Measurements from ENCODE around the gene TRIM63.
"Not testable (repeated sequence)": the region's sequence is repeated elsewhere in the genome, so short reads cannot be mapped to it uniquely, and the experiment has no call there.

DNA sequence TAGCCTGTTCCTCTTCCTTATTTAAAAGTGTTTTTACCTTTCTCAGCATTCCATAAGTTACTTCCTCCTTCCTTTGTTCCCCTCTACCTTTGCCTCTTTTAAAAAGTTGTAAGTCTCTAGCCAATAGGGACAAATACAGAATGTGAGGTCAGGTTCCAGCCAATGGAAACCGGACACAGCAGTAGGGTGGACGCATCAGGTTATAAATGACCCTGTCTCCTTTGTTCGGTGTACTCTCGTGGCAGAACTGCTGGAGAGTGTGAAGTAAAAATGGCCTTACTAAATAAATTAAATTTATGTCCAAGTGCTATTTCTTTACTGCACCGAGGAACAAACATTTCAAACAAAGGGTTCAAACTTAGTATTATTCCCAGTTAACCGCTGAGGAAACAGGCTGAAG lies 26.1 kb upstream of the TRIM63 start:
- TF ChIP-seq, protein P1, sequence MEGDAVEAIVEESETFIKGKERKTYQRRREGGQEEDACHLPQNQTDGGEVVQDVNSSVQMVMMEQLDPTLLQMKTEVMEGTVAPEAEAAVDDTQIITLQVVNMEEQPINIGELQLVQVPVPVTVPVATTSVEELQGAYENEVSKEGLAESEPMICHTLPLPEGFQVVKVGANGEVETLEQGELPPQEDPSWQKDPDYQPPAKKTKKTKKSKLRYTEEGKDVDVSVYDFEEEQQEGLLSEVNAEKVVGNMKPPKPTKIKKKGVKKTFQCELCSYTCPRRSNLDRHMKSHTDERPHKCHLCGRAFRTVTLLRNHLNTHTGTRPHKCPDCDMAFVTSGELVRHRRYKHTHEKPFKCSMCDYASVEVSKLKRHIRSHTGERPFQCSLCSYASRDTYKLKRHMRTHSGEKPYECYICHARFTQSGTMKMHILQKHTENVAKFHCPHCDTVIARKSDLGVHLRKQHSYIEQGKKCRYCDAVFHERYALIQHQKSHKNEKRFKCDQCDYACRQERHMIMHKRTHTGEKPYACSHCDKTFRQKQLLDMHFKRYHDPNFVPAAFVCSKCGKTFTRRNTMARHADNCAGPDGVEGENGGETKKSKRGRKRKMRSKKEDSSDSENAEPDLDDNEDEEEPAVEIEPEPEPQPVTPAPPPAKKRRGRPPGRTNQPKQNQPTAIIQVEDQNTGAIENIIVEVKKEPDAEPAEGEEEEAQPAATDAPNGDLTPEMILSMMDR (IDR thresholded peaks at IDR 0.05), result not testable (repeated sequence)
- not testable (repeated sequence) for TF ChIP-seq EZH2 (IDR thresholded peaks at IDR 0.05; ENCODE audit: borderline replicate concordance, insufficient read depth, low read depth, low read length, poor library complexity, severe bottlenecking)

All from B cell (primary cell).